ENCODE measurements around the gene NETO1.

The NETO1 gene, protein sequence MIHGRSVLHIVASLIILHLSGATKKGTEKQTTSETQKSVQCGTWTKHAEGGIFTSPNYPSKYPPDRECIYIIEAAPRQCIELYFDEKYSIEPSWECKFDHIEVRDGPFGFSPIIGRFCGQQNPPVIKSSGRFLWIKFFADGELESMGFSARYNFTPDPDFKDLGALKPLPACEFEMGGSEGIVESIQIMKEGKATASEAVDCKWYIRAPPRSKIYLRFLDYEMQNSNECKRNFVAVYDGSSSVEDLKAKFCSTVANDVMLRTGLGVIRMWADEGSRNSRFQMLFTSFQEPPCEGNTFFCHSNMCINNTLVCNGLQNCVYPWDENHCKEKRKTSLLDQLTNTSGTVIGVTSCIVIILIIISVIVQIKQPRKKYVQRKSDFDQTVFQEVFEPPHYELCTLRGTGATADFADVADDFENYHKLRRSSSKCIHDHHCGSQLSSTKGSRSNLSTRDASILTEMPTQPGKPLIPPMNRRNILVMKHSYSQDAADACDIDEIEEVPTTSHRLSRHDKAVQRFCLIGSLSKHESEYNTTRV

DNA sequence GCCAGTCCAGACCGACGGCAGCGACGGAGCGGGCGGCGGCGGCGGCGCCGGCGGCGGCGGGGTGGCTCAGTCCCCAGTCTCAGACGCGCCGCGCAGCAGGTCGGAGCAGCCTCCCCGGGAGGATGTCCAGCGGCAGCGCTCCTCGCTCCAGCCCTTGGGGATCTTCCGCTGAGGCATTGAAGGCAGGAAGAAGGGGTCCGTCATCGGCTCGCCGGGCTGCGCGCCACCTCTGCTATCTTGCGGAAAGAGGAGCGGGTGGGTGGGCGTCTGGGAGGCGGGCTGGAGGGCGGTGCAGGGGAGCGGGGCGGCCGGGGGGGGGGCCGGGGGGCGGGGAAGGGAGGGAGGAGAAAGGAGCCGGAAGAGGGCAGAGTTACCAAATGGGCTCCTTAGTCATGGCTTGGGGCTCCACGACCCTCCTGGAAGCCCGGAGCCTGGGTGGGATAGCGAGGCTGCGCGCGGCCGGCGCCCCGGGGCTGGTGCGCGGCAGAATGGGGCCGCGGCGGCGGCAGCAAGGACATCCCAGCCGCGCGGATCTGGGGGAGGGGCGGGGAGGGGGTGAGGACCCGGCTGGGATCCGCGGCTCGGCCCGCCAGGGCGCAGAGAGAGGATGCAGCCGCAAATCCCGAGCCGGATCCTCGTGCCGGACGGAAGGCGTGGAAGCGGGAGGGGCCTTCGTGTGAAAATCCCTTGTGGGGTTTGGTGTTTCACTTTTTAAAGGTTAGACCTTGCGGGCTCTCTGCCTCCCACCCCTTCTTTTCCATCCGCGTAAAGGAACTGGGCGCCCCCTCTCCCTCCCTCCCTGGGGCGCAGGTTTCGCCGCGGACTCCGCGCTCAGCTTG lies at the start of gene NETO1:
TSS of gene NETO1 (minus strand) at position 242 of the 839 bp plus-strand sequence. CDS start 696 bp downstream, outside the sequence.
- no peak for DNase-seq (ENCODE audit: low read depth in 2 of 2)

DNA sequence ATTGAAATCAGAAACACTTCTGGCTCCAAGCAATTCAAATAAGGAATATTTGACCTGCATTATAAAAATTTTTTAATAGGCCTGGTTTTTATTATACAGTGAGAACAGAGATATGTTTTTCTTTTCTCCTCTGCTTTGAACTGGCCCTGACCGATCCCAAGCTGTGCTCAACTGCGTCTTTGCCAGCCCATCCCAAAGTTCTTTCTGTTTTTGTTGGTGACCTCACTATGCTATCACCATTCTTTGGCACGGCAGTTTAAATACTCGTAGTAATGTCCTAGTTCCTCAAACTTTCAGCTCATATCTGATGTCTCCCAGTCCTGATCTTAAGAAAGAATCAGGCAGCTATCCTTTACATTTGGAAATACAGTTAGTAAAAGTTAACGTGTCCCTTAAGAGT lies 42.3 kb upstream of the NETO1 start:
- no peak for DNase-seq (ENCODE audit: low read depth in 2 of 2)

DNA sequence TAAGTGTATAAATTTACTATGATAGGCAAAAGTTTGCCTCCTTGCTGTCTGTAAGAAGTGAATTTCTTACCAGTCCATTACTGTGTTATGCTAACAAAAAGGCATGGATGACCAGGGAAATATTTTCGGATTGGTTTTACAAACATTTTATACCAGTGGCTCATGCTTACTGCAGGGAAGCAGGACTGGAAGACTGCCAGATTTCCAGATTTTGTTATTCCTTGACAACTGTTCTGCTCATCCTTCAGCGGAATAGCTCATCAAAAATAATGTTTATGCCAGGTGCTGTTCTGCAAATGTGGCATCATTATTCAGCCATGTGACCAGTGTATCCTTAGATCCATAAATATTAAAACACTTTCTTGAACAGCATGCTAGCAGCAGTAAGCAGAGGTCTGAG lies 40.4 kb upstream of the NETO1 start:
- no peak for DNase-seq (ENCODE audit: low read depth in 2 of 2)

DNA sequence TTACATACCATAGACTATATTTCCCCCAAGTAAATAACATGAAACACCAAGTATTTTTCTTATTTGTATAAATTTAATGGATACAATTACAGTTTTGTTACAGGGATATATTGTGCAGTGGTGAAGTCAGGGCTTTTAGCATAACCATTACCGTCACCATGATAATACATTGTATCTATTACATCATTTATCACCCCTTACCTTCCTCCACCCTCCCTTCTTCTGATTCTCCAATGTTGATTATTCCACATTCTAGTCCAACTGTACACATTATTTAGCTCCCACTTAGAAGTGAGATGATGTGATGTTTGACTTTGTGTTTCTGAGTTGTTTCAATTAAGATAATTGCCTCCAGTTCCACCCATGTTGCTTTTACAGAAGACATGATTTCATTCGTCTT lies 35.2 kb upstream of the NETO1 start:
- DNase-seq (ENCODE audit: low read depth in 2 of 2) = no peak

DNA sequence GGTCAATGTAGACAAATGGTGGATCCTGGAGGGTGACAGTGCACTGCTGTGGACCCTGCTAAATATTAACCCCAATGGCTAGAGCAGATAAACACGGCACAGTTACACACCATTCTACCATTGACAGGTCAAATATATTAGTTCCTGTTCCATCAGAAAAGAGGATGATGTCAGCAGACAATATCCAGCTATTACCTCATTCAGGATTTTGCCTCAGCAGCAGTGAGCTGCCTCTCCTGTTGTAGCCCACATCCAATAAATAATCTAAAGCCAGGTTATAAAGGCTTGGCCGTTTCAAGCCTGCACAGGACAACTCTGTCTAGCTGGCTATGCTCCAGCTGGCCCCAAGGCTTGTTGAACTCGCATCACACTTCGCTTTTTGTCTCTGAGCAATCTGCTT lies 31.6 kb upstream of the NETO1 start:
- no peak for DNase-seq (ENCODE audit: low read depth in 2 of 2)

DNA sequence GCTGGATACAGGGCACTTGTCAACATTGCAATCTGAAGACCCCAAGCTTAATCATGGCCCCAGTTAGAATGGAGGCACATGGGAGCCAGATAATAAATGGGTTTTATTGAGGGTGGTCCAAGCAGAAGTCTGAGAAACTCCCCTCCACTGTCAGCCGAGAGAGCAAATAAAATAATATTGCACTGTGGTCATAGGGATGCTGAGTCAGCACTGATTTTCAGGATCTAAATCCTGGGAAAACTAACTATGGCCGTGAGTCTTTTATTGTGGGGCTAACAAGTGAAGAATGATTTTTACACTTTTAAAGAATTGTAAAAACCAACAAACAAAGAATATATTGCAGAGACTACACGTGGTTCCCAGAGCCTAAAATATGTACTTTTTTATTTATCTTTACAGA lies 31.1 kb upstream of the NETO1 start:
- DNase-seq (ENCODE audit: low read depth in 2 of 2) = no peak

DNA sequence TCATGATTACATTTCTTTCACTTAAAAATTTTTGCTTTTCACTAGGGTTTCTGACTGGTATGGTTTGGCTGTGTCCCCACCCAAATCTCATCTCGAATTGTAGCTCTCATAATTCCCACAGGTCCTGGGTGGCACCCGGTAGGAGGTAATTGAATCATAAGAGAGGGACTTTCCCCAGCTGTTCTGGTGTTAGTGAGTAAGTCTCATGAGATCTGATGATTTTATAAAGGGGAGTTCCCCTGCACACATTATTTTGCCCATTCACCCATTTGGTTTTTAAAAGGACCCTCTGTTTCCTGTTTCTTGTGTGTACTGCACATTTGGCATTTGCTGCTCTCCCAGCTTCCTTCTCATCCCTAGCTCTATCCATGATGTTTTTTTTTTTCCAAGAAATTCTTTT lies 27.8 kb upstream of the NETO1 start:
- no peak for DNase-seq (ENCODE audit: low read depth in 2 of 2)

DNA sequence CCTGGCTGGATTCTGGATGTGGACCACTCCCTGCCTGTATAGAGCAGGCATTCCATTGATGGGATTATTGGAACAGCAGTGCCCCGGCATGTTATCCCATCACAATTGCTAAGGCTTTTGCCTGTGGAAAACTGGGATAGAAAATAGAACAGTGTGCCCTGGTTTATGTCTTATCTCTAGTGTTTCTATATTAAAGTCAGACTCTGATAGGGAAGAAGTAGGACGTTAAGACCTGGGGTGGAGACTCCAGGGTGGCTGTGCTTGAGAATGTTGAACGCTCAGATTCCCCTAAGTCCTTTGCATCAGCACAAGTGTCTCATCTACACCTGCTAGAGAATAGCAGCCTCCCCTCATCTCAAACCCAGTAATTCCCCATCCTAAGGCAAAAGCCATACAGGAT lies 10.8 kb upstream of the NETO1 start:
- no peak for DNase-seq (ENCODE audit: low read depth in 2 of 2)

DNA sequence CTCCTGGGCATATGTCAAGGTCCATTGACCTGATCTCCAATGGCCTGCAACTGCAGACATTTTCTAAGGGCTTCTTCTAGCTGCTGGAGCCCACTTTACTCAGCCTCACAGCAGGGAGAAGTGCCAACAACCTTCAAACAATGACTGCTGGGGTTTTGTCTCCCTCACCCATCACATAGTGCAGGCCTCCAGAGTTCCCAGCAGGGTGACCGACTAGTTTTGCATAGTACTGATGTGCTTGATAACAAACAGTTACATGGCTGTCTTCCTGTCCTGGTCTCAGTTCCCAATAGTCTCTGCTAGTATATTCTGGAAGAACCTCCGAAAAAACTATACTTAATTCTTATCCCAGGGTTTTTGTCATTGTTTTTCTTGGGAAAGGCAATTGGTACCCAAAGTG lies 10.4 kb upstream of the NETO1 start:
- no peak for DNase-seq (ENCODE audit: low read depth in 2 of 2)

DNA sequence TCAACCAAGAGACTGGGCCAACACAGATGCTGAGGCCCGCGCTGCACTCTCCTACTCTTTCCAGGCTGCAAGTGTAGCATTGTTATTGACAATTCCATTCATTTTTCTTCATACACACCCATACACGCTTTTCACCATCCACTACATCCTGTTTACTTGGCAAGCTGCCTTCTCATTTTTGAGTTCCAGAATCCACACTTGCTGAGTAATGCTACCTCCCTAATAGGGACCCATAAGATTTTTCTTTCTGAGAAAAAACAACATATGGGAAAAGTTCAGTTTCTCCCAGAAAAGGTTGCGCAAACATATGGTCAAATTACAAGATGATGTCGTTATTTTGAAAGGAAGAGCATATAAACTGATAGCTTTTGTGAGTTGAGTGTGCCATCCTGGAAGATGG lies 3.3 kb upstream of the NETO1 start:
- DNase-seq (ENCODE audit: low read depth in 2 of 2) = no peak

DNA sequence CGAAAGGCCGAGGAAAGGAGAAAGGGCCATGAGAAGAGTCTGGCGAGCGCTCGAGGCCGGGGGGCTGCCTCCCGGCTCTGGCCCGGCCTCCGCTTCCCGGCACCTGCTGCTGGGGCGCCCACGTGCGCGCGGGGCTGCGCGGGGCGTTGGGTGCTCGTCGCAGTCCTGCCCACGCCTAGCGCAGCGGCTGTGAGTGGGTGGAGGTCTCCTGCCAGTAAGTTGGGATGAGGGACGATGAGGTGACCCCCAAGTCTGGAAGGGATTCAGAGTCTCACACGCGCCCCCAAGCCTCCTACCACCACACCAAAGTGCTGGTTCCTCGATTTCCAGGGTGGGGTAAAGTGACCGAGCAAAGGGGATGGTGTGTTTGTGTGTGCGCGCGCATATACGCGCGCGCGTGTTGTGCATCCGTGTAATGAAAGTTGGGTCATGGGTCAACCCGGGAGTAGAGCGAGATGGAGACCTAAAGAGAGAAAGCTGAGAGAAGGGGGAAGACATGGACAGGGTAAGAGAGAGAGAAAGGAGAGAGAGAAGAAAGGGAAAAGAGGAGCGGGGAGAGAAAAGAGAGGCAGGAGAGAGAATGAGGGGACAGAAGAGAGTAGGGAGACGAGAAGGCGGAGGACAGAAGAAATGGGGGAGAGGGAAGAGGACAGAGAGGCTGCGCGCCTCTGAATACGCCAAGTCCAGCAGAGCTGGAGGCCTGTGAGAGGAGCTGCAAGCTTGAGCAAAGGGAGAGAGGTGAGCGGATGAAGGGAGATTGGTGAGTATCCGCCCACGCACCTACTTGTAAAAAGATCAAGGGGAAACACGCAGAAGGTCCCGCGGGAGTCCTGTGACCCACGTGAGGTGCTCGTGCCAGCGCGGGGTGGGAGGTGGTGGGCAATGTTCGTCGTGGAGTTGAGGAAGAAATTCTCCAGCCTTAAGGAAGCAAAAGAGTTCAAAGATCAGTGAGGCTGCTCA lies 1.7 kb upstream of the NETO1 start:
- no peak for DNase-seq (ENCODE audit: low read depth in 2 of 2)

DNA sequence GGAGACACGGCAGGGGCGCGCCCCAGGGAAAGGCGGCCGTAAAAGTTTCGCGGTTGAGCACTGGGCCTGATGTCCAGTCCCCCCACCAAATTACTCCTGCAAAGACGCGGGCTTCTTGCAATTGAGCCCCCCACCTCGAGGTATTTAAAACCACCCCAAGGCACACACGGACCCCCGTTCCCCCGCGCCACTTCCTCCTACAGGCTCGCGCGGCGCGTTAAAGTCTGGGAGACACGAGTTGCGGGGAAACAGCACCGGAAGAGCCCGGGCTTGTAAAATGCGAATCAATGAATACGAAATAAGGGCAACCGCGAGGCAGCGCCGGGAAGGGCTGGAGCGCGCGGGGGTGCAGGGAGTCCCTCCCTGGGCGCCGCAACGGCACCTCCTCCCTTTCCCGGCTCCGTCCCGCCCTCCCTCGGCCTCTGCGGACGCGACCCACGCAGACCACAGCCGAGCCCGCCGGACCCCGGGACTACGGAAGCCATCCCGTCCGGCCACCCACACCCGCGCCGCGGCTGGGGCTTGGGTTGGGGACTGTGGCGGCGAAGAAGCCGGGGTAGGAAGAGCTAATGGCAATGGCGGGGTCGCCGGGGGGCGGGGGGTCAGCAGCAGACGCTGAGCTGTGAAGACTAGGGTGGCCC lies 918 bp upstream of the NETO1 start:
- DNase-seq (ENCODE audit: low read depth in 2 of 2) = no peak

DNA sequence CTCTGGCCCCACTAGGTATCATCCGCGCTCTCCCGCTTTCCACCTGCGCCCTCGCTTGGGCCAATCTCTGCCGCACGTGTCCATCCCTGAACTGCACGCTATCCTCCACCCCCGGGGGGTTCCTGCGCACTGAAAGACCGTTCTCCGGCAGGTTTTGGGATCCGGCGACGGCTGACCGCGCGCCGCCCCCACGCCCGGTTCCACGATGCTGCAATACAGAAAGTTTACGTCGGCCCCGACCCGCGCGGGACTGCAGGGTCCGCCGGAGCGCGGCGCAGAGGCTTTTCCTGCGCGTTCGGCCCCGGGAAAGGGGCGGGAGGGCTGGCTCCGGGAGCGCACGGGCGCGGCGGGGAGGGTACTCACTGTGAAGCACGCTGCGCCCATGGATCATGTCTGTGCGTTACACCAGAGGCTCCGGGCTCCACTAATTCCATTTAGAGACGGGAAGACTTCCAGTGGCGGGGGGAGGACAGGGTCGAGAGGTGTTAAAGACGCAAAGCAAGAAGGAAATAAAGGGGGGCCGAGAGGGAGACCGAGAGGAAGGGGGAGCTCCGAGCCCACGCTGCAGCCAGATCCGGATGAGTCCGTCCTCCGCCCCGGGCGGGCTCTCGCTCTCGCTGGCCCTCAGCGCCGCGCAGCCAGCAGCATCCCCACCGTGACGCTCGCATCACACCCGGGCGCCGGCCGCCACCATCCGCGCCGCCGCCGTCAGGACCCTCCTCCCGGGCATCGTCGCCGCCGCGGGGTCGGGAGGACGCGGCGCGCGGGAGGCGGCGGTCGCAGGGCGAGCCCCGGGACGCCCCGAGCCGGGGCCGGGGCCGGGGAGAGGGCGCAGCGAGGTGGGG lies 664 bp downstream of the NETO1 start:
- no peak for DNase-seq (ENCODE audit: low read depth in 2 of 2)

DNA sequence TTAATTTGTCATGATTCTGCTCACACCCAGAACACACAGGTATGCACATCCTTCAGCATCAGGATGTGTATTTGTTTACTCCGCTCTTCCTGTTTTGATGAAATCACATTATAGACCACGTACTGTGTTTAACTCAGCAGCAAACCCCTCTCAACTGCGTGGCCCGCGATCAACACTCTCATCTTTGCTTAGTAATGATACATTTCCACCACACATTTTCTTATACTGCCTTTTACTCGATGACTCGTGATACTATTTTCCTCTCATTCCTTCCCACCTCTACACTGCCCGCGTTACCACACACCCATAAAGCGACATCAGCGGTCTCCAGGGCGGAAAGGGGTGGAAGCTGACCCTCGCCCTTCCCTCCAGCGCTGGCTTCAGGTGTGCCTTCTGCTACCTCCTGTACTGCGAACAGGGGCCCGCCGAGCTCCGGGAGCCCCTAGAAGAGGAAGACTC lies 1.3 kb downstream of the NETO1 start:
- DNase-seq (ENCODE audit: low read depth in 2 of 2) = no peak

DNA sequence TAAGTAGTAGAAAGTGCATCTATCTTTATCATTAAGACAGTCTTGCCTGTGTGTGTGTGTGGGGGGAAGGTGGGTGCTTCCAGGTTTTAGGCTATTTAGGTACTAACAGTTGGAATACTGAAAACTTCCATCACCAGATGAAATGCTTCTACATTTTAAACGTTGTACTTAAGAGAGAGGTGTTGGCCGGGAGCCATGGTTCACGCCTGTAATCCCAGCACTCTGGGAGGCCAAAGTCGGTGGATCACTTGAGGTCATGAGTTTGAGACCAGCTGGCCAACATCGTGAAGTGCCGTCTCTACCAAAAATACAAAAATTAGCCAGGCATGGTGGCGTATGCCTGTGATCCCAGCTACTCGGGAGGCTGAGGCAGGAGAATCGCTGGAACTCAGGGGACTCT lies 4.0 kb downstream of the NETO1 start:
- DNase-seq (ENCODE audit: low read depth in 2 of 2) = no peak

DNA sequence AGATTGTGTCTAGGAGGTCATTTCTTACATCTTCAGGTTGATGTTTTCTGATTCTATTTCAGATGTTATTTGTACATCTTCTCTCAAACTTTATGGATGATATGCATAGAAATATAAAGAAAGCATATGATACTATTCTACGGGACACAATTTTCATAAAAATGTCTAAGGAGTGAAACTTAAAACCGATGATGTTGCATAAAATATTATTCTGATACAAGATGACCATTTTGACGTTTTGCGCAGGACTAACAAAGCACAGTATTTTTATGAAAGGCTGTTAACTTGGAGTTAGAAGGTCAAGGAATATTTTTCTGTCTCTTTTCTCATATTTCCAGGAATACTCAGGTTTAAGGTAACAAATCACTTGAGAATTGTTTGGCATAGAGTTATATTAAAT lies 8.7 kb downstream of the NETO1 start:
- DNase-seq (ENCODE audit: low read depth in 2 of 2) = no peak

DNA sequence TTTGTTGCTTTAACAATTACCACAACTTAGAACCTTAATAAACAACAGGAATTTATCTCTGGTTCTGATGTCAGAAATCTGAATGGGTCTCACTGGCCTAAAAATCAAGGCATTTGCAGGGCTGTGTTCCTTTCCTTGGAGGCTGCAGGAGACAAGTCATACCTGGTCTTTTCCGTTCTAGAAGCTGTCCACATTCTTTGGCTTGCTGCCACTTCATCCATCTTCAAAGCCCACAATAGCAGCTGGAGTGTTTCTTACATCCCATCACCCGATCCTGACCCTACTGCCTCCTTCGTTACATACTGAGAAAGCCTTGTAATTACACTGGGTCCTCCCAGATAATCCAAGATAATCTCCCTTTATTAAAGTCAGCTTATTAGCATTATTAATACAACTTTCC lies 18.1 kb downstream of the NETO1 start:
- DNase-seq (ENCODE audit: low read depth in 2 of 2) = no peak

DNA sequence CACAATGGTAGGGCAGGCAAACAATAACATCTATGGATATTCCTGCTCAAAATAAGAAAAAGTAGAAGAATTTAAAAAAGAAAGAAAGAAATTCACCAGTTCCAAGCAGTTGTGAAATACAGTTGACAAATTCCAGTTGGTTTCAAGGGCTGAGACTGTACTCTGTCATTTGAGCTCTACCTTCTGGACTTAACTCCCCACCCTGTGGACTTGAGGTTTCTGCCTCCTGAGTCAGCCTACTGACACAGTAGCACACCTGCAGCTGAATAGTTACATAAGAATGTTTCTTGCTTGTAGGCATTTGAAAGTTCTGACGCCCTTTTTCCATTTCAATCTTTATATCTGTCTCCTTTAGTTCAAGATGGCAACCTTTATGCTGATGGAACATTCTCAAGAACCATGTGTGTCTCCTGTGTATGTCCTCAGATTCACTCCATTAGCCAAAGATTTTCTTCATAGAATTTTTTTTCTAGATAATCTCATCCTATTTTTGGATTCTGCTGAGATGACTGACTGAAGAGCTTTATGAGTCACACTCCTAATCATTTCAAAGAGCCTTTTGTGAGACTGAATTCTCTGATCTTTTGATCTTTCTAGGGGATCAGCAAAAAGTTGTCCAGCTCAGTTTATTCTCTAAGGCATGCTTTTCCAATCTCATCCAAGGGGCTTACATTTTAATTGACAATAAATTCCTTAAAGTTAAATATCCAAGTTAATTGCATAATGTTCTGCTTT lies 19.1 kb downstream of the NETO1 start:
- no peak for DNase-seq (ENCODE audit: low read depth in 2 of 2)

DNA sequence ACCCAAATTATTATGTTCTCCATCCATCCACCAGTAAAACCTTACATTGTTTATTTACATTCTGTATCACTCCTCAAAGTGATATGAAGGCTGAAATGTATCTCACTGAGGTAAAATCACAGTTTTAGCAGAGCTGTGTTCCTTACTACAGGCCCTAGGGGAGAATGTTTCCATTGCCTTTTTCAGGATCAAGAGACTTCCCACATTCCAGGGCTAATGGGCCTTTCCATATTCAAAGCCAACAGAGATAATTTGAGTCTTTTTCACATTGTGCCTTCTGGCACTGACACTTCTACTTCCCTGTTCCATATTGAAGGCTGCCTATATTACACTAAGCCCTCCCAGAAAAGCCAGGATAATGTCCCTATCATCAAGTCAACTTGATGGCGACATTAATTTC lies 20.0 kb downstream of the NETO1 start:
- DNase-seq (ENCODE audit: low read depth in 2 of 2) = no peak

Data from stimulated activated CD4-positive, alpha-beta T cell treated with anti-CD3 and anti-CD28 coated beads, Interleukin-1b, Interleukin-23, amount 100 ng/mL, for 4 hours (primary cell).